Parathyroid adenoma (tissue), 2 donors: ENCODE measurements around the gene OPCML.

ENCODE experiments used
- H2AFZ ChIP-seq: fragments of 300-600 bp; sonication (generic); one replicate; pipeline ENCODE4 v1.7.0; 2017; ENCODE audit warnings: antibody characterized with exemption, mild to moderate bottlenecking
- H3K27ac ChIP-seq: fragments of 300-600 bp; sonication (generic); one replicate; pipeline ENCODE4 v1.7.0; 2017
- H3K27me3 ChIP-seq: fragments of 300-600 bp; sonication (generic); one replicate; pipeline ENCODE4 v1.7.0; 2017; ENCODE audit warnings: low read length; ENCODE audit not compliant: control insufficient read depth, insufficient read depth
- H3K36me3 ChIP-seq: fragments of 300-600 bp; sonication (generic); one replicate; pipeline ENCODE4 v1.7.0; 2017; ENCODE audit warnings: low read length; ENCODE audit not compliant: control insufficient read depth, insufficient read depth
- H3K4me1 ChIP-seq: fragments of 300-600 bp; sonication (generic); one replicate; pipeline ENCODE4 v1.7.0; 2017; ENCODE audit warnings: control low read depth
- H3K4me2 ChIP-seq: fragments of 300-600 bp; sonication (generic); one replicate; pipeline ENCODE4 v1.7.0; 2017; ENCODE audit warnings: low read length
- H3K4me3 ChIP-seq: fragments of 300-600 bp; sonication (generic); one replicate; pipeline ENCODE4 v1.7.0; 2017; ENCODE audit warnings: low read depth, low read length
- H3K79me2 ChIP-seq: fragments of 300-600 bp; sonication (generic); one replicate; pipeline ENCODE4 v1.7.0; 2017; ENCODE audit warnings: control low read depth
- H3K9ac ChIP-seq: fragments of 300-600 bp; sonication (generic); one replicate; pipeline ENCODE4 v1.7.0; 2017; ENCODE audit warnings: mild to moderate bottlenecking
- H3K9me3 ChIP-seq: fragments of 300-600 bp; sonication (generic); one replicate; pipeline ENCODE4 v1.7.0; 2017; ENCODE audit warnings: low read length; ENCODE audit not compliant: control insufficient read depth
- CTCF ChIP-seq: fragments of 300-600 bp; sonication (generic); IDR thresholded peaks from one replicate; pipeline ENCODE4 v1.7.0; 2017; ENCODE audit warnings: antibody characterized with exemption, mild to moderate bottlenecking
- donor health status: primary hyperparathyroidism.

Gene OPCML

GRCh38 chr11:133219543-133219942 lies 312.8 kb downstream of the OPCML start:
- Histone ChIP-seq H3K9me3 (no peaks in the 10 kb centered on the region), H3K4me3 (no peak overlapping the region), H3K4me1 (no peaks in the 10 kb centered on the region), H3K4me2 (no peak overlapping the region), H3K79me2 (no peaks in the 10 kb centered on the region), H3K27ac (no peak overlapping the region), H3K27me3 (no peaks in the 10 kb centered on the region), H2AFZ (no peak overlapping the region), H3K9ac (no peak overlapping the region), H3K36me3 (no peaks in the 10 kb centered on the region)
- TF ChIP-seq CTCF = no peak

GRCh38 chr11:133216813-133217212 lies 315.5 kb downstream of the OPCML start:
- no peaks in the 10 kb centered on the region for H3K27me3 ChIP-seq
- H3K4me1 ChIP-seq = no peaks in the 10 kb centered on the region
- H3K9ac ChIP-seq = no peak overlapping the region
- no peak overlapping the region for H3K4me2 ChIP-seq
- no peak overlapping the region for H2AFZ ChIP-seq
- H3K79me2 ChIP-seq = no peaks in the 10 kb centered on the region
- H3K36me3 ChIP-seq = no peaks in the 10 kb centered on the region
- H3K9me3 ChIP-seq = no peaks in the 10 kb centered on the region
- no peak overlapping the region for H3K27ac ChIP-seq
- no peak for TF ChIP-seq CTCF
- no peak overlapping the region for H3K4me3 ChIP-seq

- Histone ChIP-seq H3K4me2 (no peak overlapping the region), H3K9ac (no peak overlapping the region), H2AFZ (no peak overlapping the region), H3K4me3 (no peak overlapping the region), H3K27me3 (no peaks in the 10 kb centered on the region), H3K36me3 (no peaks in the 10 kb centered on the region), H3K27ac (no peak overlapping the region), H3K79me2 (no peaks in the 10 kb centered on the region), H3K9me3 (no peaks in the 10 kb centered on the region), H3K4me1 (no peaks in the 10 kb centered on the region)
- no peak for TF ChIP-seq CTCF
These were observed 316.6 kb downstream of the OPCML start for GRCh38 chr11:133215596-133216230.

- no peak overlapping the region for H3K4me3 ChIP-seq
- H2AFZ ChIP-seq = no peak overlapping the region
- H3K9me3 ChIP-seq = no peaks in the 10 kb centered on the region
- no peaks in the 10 kb centered on the region for H3K36me3 ChIP-seq
- no peak overlapping the region for H3K4me2 ChIP-seq
- no peak overlapping the region for H3K27ac ChIP-seq
- H3K4me1 ChIP-seq = no peaks in the 10 kb centered on the region
- no peaks in the 10 kb centered on the region for H3K27me3 ChIP-seq
- no peak overlapping the region for H3K9ac ChIP-seq
- TF ChIP-seq CTCF = no peak
- H3K79me2 ChIP-seq = no peaks in the 10 kb centered on the region
These were observed 317.7 kb downstream of the OPCML start for GRCh38 chr11:133214646-133215045.

- Histone ChIP-seq H3K9me3 (no peaks in the 10 kb centered on the region), H3K9ac (no peak overlapping the region), H3K79me2 (no peaks in the 10 kb centered on the region), H3K4me3 (no peak overlapping the region), H3K27ac (no peak overlapping the region), H3K4me2 (no peak overlapping the region), H3K36me3 (no peaks in the 10 kb centered on the region), H3K27me3 (no peaks in the 10 kb centered on the region), H2AFZ (no peak overlapping the region), H3K4me1 (no peaks in the 10 kb centered on the region)
- TF ChIP-seq CTCF = no peak
These were observed 320.1 kb downstream of the OPCML start for GRCh38 chr11:133212201-133212600.
